ENCODE results near the gene DGKI. TPM values are rescaled to one million over a fixed set of nuclear protein-coding genes. Genes with fewer than 3 reads are reported as not detected.

DGKI gene
- polyA plus RNA-seq, 1 donor, result 1.4 TPM

DNA sequence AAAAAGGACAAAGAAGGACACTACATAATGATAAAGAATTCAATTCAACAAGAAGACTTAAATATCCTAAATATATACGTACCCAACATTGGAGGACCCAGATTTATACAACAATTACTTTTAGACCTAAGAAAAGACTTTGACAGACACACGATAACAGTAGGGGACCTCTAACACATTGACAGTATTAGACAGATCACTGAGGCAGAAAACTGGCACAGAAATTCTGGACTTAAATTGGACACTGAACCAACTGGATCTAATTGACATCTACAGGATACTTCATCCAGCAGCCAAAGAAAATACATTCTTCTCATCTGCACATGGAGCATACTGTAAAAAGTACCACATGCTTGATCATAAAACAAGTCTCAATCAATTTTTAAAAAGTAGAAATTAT is 103.8 kb downstream of the DGKI start:
- Histone ChIP-seq H3K4me3 (ENCODE audit: low read length) (no peak overlapping the region), H3K4me1 (ENCODE audit: control insufficient read depth, insufficient read depth, low read length) (no peaks in the 10 kb centered on the region), H3K27me3 (ENCODE audit: control insufficient read depth, insufficient read depth, low read length) (peaks cover 5% of the 10 kb centered on the region), H3K9me3 (ENCODE audit: control insufficient read depth, low read depth, low read length) (no peaks in the 10 kb centered on the region), H3K27ac (ENCODE audit: low read length) (no peak overlapping the region), H3K36me3 (ENCODE audit: control insufficient read depth, insufficient read depth, low read length) (no peaks in the 10 kb centered on the region)
- WGBS (ENCODE audit: insufficient coverage, low lambda C conversion rate), result no CpG with 5 or more reads among the region's 2 CpGs
- DNase-seq, result no peak

DNA sequence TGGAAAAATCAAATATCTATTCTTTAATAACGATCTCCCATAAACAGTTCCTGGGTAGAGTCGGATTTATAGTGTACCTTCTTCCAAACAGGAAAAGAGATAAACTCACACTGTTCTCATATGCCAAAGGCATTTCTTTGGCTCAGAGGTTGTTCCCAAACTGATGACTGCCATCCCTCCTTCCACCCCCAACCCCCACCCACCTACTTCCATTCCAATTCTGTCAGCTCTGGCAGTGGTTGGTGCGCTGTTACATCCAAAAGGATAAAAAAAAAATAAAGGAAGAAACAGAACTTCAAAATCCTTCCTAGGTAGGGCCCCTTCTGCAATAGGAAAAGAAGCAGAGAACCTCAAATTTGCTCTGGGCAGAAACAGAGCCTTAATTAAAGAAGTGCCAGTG is 104.7 kb downstream of the DGKI start:
- 90% methylated on average over 2 of the region's 3 CpGs for WGBS (ENCODE audit: insufficient coverage, low lambda C conversion rate)
- Histone ChIP-seq H3K27ac (ENCODE audit: low read length) (no peak overlapping the region), H3K36me3 (ENCODE audit: control insufficient read depth, insufficient read depth, low read length) (no peaks in the 10 kb centered on the region), H3K27me3 (ENCODE audit: control insufficient read depth, insufficient read depth, low read length) (peaks cover 5% of the 10 kb centered on the region), H3K4me3 (ENCODE audit: low read length) (no peak overlapping the region), H3K9me3 (ENCODE audit: control insufficient read depth, low read depth, low read length) (no peaks in the 10 kb centered on the region), H3K4me1 (ENCODE audit: control insufficient read depth, insufficient read depth, low read length) (no peaks in the 10 kb centered on the region)
- no peak for DNase-seq

DNA sequence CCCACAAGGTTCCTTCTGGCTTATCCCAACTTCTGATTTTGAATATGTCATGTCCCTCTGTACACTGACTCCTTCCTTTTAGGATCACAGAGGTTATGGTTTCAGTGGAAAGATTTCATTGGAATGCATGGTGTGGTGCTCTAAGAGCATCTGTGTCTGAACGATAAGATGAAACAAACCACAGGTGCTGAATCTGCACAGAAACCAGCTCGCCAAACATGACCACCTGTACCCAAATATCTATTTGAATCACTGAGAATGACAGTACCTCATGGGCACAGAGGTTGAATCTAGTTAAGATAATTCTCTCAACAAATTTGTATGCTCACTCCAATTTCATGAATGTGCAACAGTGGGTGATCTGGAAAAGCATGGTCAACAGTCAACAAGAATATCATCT is 105.3 kb downstream of the DGKI start:
- H3K36me3 ChIP-seq (ENCODE audit: control insufficient read depth, insufficient read depth, low read length), result no peaks in the 10 kb centered on the region
- DNase-seq, result no peak
- H3K27ac ChIP-seq (ENCODE audit: low read length), result no peak overlapping the region
- no peaks in the 10 kb centered on the region for H3K4me1 ChIP-seq (ENCODE audit: control insufficient read depth, insufficient read depth, low read length)
- no peaks in the 10 kb centered on the region for H3K9me3 ChIP-seq (ENCODE audit: control insufficient read depth, low read depth, low read length)
- H3K27me3 ChIP-seq (ENCODE audit: control insufficient read depth, insufficient read depth, low read length), result peaks cover 5% of the 10 kb centered on the region
- WGBS (ENCODE audit: insufficient coverage, low lambda C conversion rate), result no CpG with 5 or more reads among the region's 2 CpGs
- H3K4me3 ChIP-seq (ENCODE audit: low read length), result no peak overlapping the region

DNA sequence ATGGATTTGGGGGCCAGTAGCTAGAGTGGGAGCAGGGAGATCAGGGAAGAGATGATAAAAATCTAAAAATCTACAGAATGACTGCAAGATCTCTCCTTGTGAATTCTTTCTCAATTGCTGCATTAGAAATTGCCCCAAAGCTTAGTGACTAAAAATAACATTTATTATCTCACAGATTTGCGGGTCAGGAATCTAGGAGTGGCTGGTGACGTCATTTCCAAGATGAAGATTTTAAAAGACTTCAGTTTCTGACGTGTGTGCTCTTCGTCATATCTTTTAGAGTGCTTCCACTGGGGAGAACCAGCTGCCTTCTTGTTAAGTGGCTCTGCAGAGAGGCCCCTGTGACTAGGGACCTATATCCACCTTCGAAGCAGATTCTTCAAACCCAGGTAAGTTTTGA is 112.6 kb downstream of the DGKI start:
- Histone ChIP-seq H3K27me3 (ENCODE audit: control insufficient read depth, insufficient read depth, low read length) (no peaks in the 10 kb centered on the region), H3K36me3 (ENCODE audit: control insufficient read depth, insufficient read depth, low read length) (no peaks in the 10 kb centered on the region), H3K9me3 (ENCODE audit: control insufficient read depth, low read depth, low read length) (no peaks in the 10 kb centered on the region), H3K27ac (ENCODE audit: low read length) (no peak overlapping the region), H3K4me3 (ENCODE audit: low read length) (no peak overlapping the region), H3K4me1 (ENCODE audit: control insufficient read depth, insufficient read depth, low read length) (no peaks in the 10 kb centered on the region)
- no CpG with 5 or more reads among the region's 5 CpGs for WGBS (ENCODE audit: insufficient coverage, low lambda C conversion rate)
- no peak for DNase-seq

DNA sequence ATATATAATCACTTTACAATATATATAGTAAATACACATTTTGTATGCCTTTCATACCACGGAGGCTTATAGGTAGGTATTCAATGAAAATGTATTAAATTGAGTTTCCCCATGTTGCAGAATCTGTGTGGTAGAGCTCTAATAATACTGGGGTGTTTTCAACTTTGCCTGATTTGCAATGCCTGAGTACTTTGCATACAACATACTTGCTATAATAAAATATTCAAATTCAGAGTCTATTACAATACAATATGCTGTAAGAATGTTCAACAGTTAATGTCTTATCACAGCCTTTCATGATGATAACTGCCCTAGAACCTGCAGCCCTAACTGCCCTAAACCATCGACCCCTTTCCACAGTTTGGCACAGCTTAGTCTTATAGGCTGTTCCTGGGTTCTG is 114.6 kb downstream of the DGKI start:
- Histone ChIP-seq H3K4me3 (ENCODE audit: low read length) (no peak overlapping the region), H3K36me3 (ENCODE audit: control insufficient read depth, insufficient read depth, low read length) (no peaks in the 10 kb centered on the region), H3K4me1 (ENCODE audit: control insufficient read depth, insufficient read depth, low read length) (no peaks in the 10 kb centered on the region), H3K27me3 (ENCODE audit: control insufficient read depth, insufficient read depth, low read length) (peaks cover 2% of the 10 kb centered on the region), H3K27ac (ENCODE audit: low read length) (no peak overlapping the region), H3K9me3 (ENCODE audit: control insufficient read depth, low read depth, low read length) (no peaks in the 10 kb centered on the region)
- WGBS (ENCODE audit: insufficient coverage, low lambda C conversion rate), result 80% methylated on average over 1 of the region's 2 CpGs
- DNase-seq, result no peak

DNA sequence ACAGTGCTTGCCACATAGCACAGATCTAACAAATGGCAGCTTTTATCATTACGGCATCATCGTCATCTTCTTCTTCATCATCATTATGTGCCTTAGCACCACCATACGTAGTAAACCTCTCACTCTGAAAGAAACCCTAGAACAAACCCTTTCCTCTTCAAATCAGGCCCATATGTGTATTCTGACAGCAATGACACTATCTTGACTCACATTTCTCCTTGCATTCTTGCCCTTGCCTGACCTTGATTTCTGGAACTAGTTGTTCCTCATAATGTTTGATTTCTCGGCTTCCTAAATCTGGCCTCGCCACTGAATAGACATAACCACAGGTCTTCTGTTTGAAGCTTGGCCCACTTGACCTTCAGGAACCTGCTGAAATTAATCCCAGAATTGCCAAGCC is 115.3 kb downstream of the DGKI start:
- Histone ChIP-seq H3K4me1 (ENCODE audit: control insufficient read depth, insufficient read depth, low read length) (no peaks in the 10 kb centered on the region), H3K4me3 (ENCODE audit: low read length) (no peak overlapping the region), H3K27ac (ENCODE audit: low read length) (no peak overlapping the region), H3K27me3 (ENCODE audit: control insufficient read depth, insufficient read depth, low read length) (peaks cover 2% of the 10 kb centered on the region), H3K9me3 (ENCODE audit: control insufficient read depth, low read depth, low read length) (no peaks in the 10 kb centered on the region), H3K36me3 (ENCODE audit: control insufficient read depth, insufficient read depth, low read length) (no peaks in the 10 kb centered on the region)
- WGBS (ENCODE audit: insufficient coverage, low lambda C conversion rate), result no CpG with 5 or more reads among the region's 5 CpGs
- no peak for DNase-seq

DNA sequence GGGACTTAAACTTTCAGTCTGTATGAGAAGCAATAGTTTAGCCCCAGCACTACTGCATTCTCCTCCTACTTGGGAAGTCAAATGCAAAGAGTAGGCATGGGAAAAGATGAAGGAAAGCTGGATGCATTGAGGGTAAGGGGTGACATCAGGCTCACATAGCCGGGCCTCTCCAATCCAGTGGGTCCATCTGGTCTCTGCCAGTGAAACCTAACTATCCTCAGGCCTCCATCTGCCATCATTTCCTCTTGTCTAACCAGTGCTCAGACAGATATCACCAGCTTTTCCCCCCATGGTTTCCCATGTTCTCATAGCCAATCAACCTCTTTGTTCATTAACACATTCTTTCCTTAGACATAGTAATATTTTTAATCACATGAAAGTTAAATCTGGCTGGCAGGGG is 118.3 kb downstream of the DGKI start:
- Histone ChIP-seq H3K36me3 (ENCODE audit: control insufficient read depth, insufficient read depth, low read length) (no peaks in the 10 kb centered on the region), H3K27me3 (ENCODE audit: control insufficient read depth, insufficient read depth, low read length) (peaks cover 2% of the 10 kb centered on the region), H3K9me3 (ENCODE audit: control insufficient read depth, low read depth, low read length) (no peaks in the 10 kb centered on the region), H3K27ac (ENCODE audit: low read length) (no peak overlapping the region), H3K4me1 (ENCODE audit: control insufficient read depth, insufficient read depth, low read length) (no peaks in the 10 kb centered on the region), H3K4me3 (ENCODE audit: low read length) (no peak overlapping the region)
- no peak for DNase-seq
- WGBS (ENCODE audit: insufficient coverage, low lambda C conversion rate), result 80% methylated on average over 1 of the region's 1 CpG

DNA sequence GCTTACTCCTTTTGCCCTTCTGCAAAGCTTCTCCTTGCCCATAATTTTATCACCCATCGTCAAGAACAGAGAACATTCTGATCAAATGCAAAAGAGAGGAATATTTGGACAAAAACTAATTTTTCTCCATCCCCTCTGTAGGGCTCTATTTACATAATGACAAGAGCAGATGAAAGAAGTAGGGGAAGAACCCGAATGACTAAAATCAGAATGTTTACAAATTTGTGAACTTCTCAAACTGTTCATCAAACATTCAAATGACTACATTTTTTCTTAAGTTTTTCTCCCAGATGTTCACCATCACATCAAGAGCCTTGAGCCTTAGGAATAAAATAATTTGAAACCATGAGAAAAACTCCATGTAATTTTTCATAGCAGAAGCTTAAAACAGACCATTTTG is 119.4 kb downstream of the DGKI start:
- no peak for DNase-seq
- H3K4me3 ChIP-seq (ENCODE audit: low read length), result no peak overlapping the region
- no peaks in the 10 kb centered on the region for H3K9me3 ChIP-seq (ENCODE audit: control insufficient read depth, low read depth, low read length)
- no peak overlapping the region for H3K27ac ChIP-seq (ENCODE audit: low read length)
- no peaks in the 10 kb centered on the region for H3K4me1 ChIP-seq (ENCODE audit: control insufficient read depth, insufficient read depth, low read length)
- no peaks in the 10 kb centered on the region for H3K36me3 ChIP-seq (ENCODE audit: control insufficient read depth, insufficient read depth, low read length)
- peaks cover 2% of the 10 kb centered on the region for H3K27me3 ChIP-seq (ENCODE audit: control insufficient read depth, insufficient read depth, low read length)
- WGBS (ENCODE audit: insufficient coverage, low lambda C conversion rate), result 57% methylated on average over 1 of the region's 2 CpGs

DNA sequence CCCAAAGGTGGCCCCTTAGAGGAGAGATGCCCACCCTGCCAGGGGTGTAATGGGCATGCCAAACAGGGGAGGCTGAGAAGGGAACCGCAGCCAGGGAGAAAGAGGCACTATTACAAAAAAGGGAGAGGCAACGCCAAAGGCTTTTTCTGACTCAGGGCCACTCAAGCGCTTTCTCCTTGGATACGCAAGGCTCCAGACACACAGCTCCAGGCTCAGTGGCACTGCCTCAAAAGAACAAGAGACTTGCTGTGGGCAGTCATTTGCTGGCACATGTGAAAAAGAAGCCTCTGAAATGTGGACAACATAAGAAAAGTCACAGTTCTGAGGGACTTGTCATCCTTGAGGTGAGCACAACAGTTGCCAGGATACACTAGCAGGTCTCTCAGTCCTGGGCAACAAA is 128.4 kb downstream of the DGKI start:
- no peaks in the 10 kb centered on the region for H3K36me3 ChIP-seq (ENCODE audit: control insufficient read depth, insufficient read depth, low read length)

DNA sequence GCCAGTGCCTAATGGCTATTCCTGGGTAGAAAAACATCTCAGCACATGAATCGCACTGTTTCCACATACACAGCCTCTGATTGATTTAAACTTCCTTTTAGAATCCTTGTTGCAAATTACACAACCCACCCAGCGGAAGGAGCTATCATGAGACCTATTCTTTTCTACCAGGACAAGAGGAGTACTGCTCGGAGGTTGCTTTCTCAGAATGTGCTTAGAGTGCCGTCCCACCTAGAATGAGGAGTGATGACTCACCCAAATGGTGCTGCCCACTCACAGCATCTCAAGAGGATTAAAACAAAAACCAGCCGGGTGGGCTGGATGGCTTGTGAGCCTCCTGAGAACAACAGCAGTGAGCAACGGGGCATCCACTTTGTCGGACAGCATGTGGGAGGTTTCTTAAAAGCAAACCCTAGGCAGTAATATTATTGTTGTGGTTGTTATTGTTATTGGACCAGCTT is 128.9 kb downstream of the DGKI start:
- Histone ChIP-seq H3K36me3 (ENCODE audit: control insufficient read depth, insufficient read depth, low read length) (no peaks in the 10 kb centered on the region), H3K27me3 (ENCODE audit: control insufficient read depth, insufficient read depth, low read length) (no peaks in the 10 kb centered on the region), H3K9me3 (ENCODE audit: control insufficient read depth, low read depth, low read length) (no peaks in the 10 kb centered on the region), H3K27ac (ENCODE audit: low read length) (no peak overlapping the region), H3K4me3 (ENCODE audit: low read length) (no peak overlapping the region), H3K4me1 (ENCODE audit: control insufficient read depth, insufficient read depth, low read length) (no peaks in the 10 kb centered on the region)
- WGBS (ENCODE audit: insufficient coverage, low lambda C conversion rate), result 100% methylated on average over 1 of the region's 7 CpGs
- DNase-seq, result no peak

More for the DNA sequence above, 128.4 kb downstream of the DGKI start:
- WGBS (ENCODE audit: insufficient coverage, low lambda C conversion rate), result no CpG with 5 or more reads among the region's 4 CpGs
- no peak overlapping the region for H3K4me3 ChIP-seq (ENCODE audit: low read length)
- no peaks in the 10 kb centered on the region for H3K9me3 ChIP-seq (ENCODE audit: control insufficient read depth, low read depth, low read length)
- no peaks in the 10 kb centered on the region for H3K27me3 ChIP-seq (ENCODE audit: control insufficient read depth, insufficient read depth, low read length)
- H3K27ac ChIP-seq (ENCODE audit: low read length), result no peak overlapping the region
- no peak for DNase-seq
- H3K4me1 ChIP-seq (ENCODE audit: control insufficient read depth, insufficient read depth, low read length), result no peaks in the 10 kb centered on the region

DNA sequence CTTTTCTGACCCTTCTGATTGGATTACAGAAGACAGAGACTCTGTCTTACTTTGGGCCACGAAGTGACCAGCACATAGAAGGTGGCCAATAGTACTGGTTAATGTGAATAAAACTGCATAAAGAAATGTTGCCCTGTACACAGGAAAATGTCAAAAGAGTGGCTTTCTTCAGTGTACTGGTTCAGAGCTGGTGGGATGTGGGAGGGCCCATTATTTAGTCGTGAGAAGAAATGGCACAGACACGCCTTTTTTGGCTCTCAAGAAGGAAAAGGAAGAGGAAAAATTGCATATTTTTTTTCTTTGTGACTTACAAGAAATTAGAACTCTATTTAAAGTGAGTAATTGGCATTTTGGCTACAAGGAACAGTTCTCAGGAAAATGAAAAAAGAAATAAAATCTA is 129.7 kb downstream of the DGKI start:
- no peak for DNase-seq
- H3K4me1 ChIP-seq (ENCODE audit: control insufficient read depth, insufficient read depth, low read length), result no peaks in the 10 kb centered on the region
- H3K36me3 ChIP-seq (ENCODE audit: control insufficient read depth, insufficient read depth, low read length), result no peaks in the 10 kb centered on the region
- no peak overlapping the region for H3K4me3 ChIP-seq (ENCODE audit: low read length)
- no peaks in the 10 kb centered on the region for H3K9me3 ChIP-seq (ENCODE audit: control insufficient read depth, low read depth, low read length)
- WGBS (ENCODE audit: insufficient coverage, low lambda C conversion rate), result 63% methylated on average over 1 of the region's 3 CpGs
- H3K27ac ChIP-seq (ENCODE audit: low read length), result no peak overlapping the region
- no peaks in the 10 kb centered on the region for H3K27me3 ChIP-seq (ENCODE audit: control insufficient read depth, insufficient read depth, low read length)
